ENCODE results near the gene VCP. TPM values are rescaled to one million over a fixed set of nuclear protein-coding genes. Genes with fewer than 3 reads are reported as not detected.

Gene VCP
- total and polyA plus RNA-seq, 9 of the 15 experiments (the other 6 are each of a cell fraction or from before 2014, with no cell fraction given) = 7.1 to 257 (median 199) TPM

GRCh38 chr9:35097573-35097972 is 25.1 kb upstream of the VCP start:
- no peak overlapping the region for H3K4me3 ChIP-seq
- DNase-seq (ENCODE audit: extremely low read depth in 1 of 4, low spot score in 3 of 4) (no peak), FAIRE-seq (no peak), ATAC-seq (no peak)
- no peak overlapping the region for H3K9ac ChIP-seq (ENCODE audit: insufficient read depth in 1 of 2, low read depth in 2 of 2, low read length in 2 of 2)
- H3K9me1 ChIP-seq (ENCODE audit: control insufficient read depth, insufficient read depth, low read length) = no peaks in the 10 kb centered on the region
- no peaks in the 10 kb centered on the region for H4K20me1 ChIP-seq (replicated peaks; ENCODE audit: control insufficient read depth, insufficient read depth, low read length)
- CTCF ChIA-PET (ENCODE audit: low intra/inter-chr PET ratio) = no interaction called here
- H3K27ac ChIP-seq (ENCODE audit: extremely low read depth, low read depth, low read length) = no peak overlapping the region
- peaks cover 30% of the 10 kb centered on the region for H3K79me2 ChIP-seq (ENCODE audit: control insufficient read depth, insufficient read depth, low read length)
- H3K4me1 ChIP-seq (replicated peaks in 1 of 2; ENCODE audit: control insufficient read depth in 2 of 2, insufficient read depth in 2 of 2, low read length in 2 of 2) = peaks cover 15 to 19% of the 10 kb centered on the region in 2 experiments; a peak in 4 of 5 replicates
- 65% methylated on average over 2 of the region's 3 CpGs for WGBS (ENCODE audit: insufficient coverage, low coverage, missing lambda C conversion rate)
- H3K36me3 ChIP-seq (ENCODE audit: control insufficient read depth, insufficient read depth, low read length) = peaks cover 45% of the 10 kb centered on the region; the same call in 2 of the 3 replicates
- H3K4me2 ChIP-seq (ENCODE audit: insufficient read depth, low read length) = no peak overlapping the region
- H3K9me3 ChIP-seq (replicated peaks; ENCODE audit: control insufficient read depth, insufficient read depth, low read depth, low read length) = no peaks in the 10 kb centered on the region; the same call in 1 of the 2 replicates
- H3K27me3 ChIP-seq (ENCODE audit: control insufficient read depth in 2 of 2, insufficient read depth in 2 of 2, low read length in 2 of 2) = no peaks in the 10 kb centered on the region
- no peak overlapping the region for H2AFZ ChIP-seq (ENCODE audit: low read depth, low read length)
- POLR2A ChIA-PET = interaction anchor here (0.7 to 1.8 kb wide), 5 partner anchors 17 to 421 kb away, joined by 3 to 4 read pairs (median 4); no protein-coding TSS in a partner anchor
- intact Hi-C loops (cut with micrococcal nuclease) = loop anchor here (2.0 kb wide), 2 partner anchors 17 to 25 kb away; partner anchors contain the start of genes ATOSB and VCP
- in situ Hi-C loops (cut with MboI) = no loop called here
- no TSS peak for BruUV-seq (replicated peaks)
- TF ChIP-seq MAFG (tag; conservative IDR thresholded peaks at IDR 0.05) (no peak), ZNF41 (CRISPR knock-in tag; conservative IDR thresholded peaks at IDR 0.05) (no peak), HCFC1 (IDR thresholded peaks at IDR 0.05; ENCODE audit: low read depth, low read length) (no peak), MAX (CRISPR knock-in tag; IDR thresholded peaks at IDR 0.05) (no peak), ZNF274 (IDR thresholded peaks at IDR 0.05; ENCODE audit: borderline replicate concordance, low read depth, low read length) (no peak), TFAP4 (CRISPR knock-in tag; IDR thresholded peaks at IDR 0.05; ENCODE audit: borderline replicate concordance) (no peak), ZBED1 (IDR thresholded peaks at IDR 0.05) (no peak), RBM34 (IDR thresholded peaks at IDR 0.05; ENCODE audit: borderline replicate concordance, insufficient read depth, low read length) (no peak), ZNF695 (CRISPR knock-in tag; IDR thresholded peaks at IDR 0.05) (no peak), MBD2 (IDR thresholded peaks at IDR 0.05; ENCODE audit: borderline replicate concordance, low read depth) (no peak), PTTG1 (tag; IDR thresholded peaks at IDR 0.05; ENCODE audit: low read depth) (no peak), MCM2 (IDR thresholded peaks at IDR 0.05; ENCODE audit: low read depth) (no peak), C11orf30 (IDR thresholded peaks at IDR 0.05; ENCODE audit: low read depth) (no peak), SMC3 (conservative IDR thresholded peaks at IDR 0.05; ENCODE audit: insufficient read depth, low read depth, low read length) (no peak), ZNF239 (CRISPR knock-in tag; IDR thresholded peaks at IDR 0.05) (no peak), NR2F6 (CRISPR knock-in tag; IDR thresholded peaks at IDR 0.05) (no peak), E2F3 (CRISPR knock-in tag; IDR thresholded peaks at IDR 0.05) (no peak), ZNF76 (CRISPR knock-in tag; IDR thresholded peaks at IDR 0.05; ENCODE audit: borderline replicate concordance) (no peak), ZNF280B (CRISPR knock-in tag; IDR thresholded peaks at IDR 0.05) (no peak), RAD21 (CRISPR knock-in tag; conservative IDR thresholded peaks at IDR 0.05 in 1 of 2, IDR thresholded peaks at IDR 0.05 in 1 of 2) (no peak)

All from K562 (cell line).